BLaER1 (cell line): ENCODE measurements around the gene DMBT1.

Source experiments
- H3K27ac ChIP-seq: shearing (Covaris generic); formaldehyde crosslinking; 2 replicates; pipeline ENCODE4 v1.8.1; 2022
- H3K27me3 ChIP-seq: shearing (Covaris generic); formaldehyde crosslinking; 2 replicates; pipeline ENCODE4 v1.8.1; 2022
- H3K36me3 ChIP-seq: shearing (Covaris generic); formaldehyde crosslinking; 2 replicates; pipeline ENCODE4 v1.8.1; 2022
- H3K4me1 ChIP-seq: shearing (Covaris generic); formaldehyde crosslinking; 2 replicates; pipeline ENCODE4 v1.8.1; 2022
- H3K4me2 ChIP-seq: shearing (Covaris generic); formaldehyde crosslinking; 2 replicates; pipeline ENCODE4 v1.8.1; 2022
- H3K4me3 ChIP-seq: shearing (Covaris generic); formaldehyde crosslinking; 2 replicates; pipeline ENCODE4 v1.8.1; 2022
- H3K9ac ChIP-seq: shearing (Covaris generic); formaldehyde crosslinking; 2 replicates; pipeline ENCODE4 v1.8.1; 2022
- H3K9me3 ChIP-seq: shearing (Covaris generic); formaldehyde crosslinking; 2 replicates; pipeline ENCODE4 v1.8.1; 2022
- H4K20me1 ChIP-seq: shearing (Covaris generic); formaldehyde crosslinking; 2 replicates; pipeline ENCODE4 v1.8.1; 2022
- Cebpa-rat ChIP-seq: shearing (Covaris generic); IDR thresholded peaks from 2 replicates; pipeline ENCODE4 v1.8.1; 2022

Gene DMBT1

GRCh38 chr10:122560279-122560804 is at the start of gene DMBT1:
Gene DMBT1 (plus strand): TSS chr10:122560754. CDS start chr10:122560771, 17 bp downstream.
- Histone ChIP-seq H4K20me1 (no peaks in the 10 kb centered on the region), H3K27ac (no peak within 1 kb of the TSS), H3K4me2 (no peak within 1 kb of the TSS), H3K27me3 (no peaks in the 10 kb centered on the region), H3K4me3 (no peak within 1 kb of the TSS), H3K9ac (no peak within 1 kb of the TSS), H3K9me3 (no peaks in the 10 kb centered on the region), H3K4me1 (peaks cover 19% of the 10 kb centered on the region), H3K36me3 (no peaks in the 10 kb centered on the region)
- no peak for TF ChIP-seq Cebpa-rat

DNA sequence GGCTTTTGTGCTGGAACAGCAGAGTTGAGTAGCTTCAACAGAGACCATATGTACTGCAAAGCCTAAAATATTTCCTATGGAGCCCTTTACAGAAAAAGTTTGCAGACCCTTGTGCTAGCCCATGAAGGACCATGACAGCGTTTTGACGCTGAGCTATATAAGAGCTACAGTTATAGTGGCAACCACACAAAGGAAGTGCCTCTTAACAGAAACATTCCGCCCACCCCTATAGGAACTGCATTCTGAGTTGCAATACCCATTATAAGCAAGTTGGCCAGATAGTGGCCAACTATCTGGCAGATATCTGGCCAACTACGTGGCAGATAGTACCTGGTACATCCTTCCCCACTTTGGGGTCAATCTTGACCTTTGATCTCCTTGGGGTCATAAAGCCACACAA is 47.5 kb upstream of the DMBT1 start:
- Histone ChIP-seq H3K4me2 (peak overlapping the region; percentile 39), H3K27me3 (no peaks in the 10 kb centered on the region), H3K27ac (no peak overlapping the region), H3K4me1 (peaks cover 37% of the 10 kb centered on the region), H3K4me3 (no peak overlapping the region), H3K9me3 (no peaks in the 10 kb centered on the region), H4K20me1 (no peaks in the 10 kb centered on the region), H3K9ac (no peak overlapping the region), H3K36me3 (no peaks in the 10 kb centered on the region)
- no peak for TF ChIP-seq Cebpa-rat

GRCh38 chr10:122514045-122514840 is 46.3 kb upstream of the DMBT1 start:
- H3K27ac ChIP-seq, result no peak overlapping the region
- TF ChIP-seq Cebpa-rat, result no peak
- no peaks in the 10 kb centered on the region for H3K27me3 ChIP-seq
- H3K4me2 ChIP-seq, result 0 out of 2 replicates have a peak overlapping the region, but pooled peaks have one; percentile 59
- H3K9ac ChIP-seq, result no peak overlapping the region
- H3K9me3 ChIP-seq, result no peaks in the 10 kb centered on the region
- no peaks in the 10 kb centered on the region for H4K20me1 ChIP-seq
- H3K4me3 ChIP-seq, result no peak overlapping the region
- no peaks in the 10 kb centered on the region for H3K36me3 ChIP-seq
- peaks cover 37% of the 10 kb centered on the region for H3K4me1 ChIP-seq

GRCh38 chr10:122515022-122515424 is 45.5 kb upstream of the DMBT1 start:
- no peak for TF ChIP-seq Cebpa-rat
- Histone ChIP-seq H3K9ac (no peak overlapping the region), H3K27ac (no peak overlapping the region)

GRCh38 chr10:122515588-122516231 is 44.8 kb upstream of the DMBT1 start:
- Histone ChIP-seq H4K20me1 (no peaks in the 10 kb centered on the region), H3K9me3 (no peaks in the 10 kb centered on the region), H3K4me1 (peaks cover 37% of the 10 kb centered on the region), H3K27me3 (no peaks in the 10 kb centered on the region), H3K27ac (no peak overlapping the region), H3K4me2 (peak overlapping the region; percentile 59), H3K9ac (no peak overlapping the region), H3K4me3 (no peak overlapping the region), H3K36me3 (no peaks in the 10 kb centered on the region)
- TF ChIP-seq Cebpa-rat, result no peak

More at GRCh38 chr10:122515022-122515424, 45.5 kb upstream of the DMBT1 start:
- peaks cover 37% of the 10 kb centered on the region for H3K4me1 ChIP-seq
- H3K9me3 ChIP-seq, result no peaks in the 10 kb centered on the region
- H3K36me3 ChIP-seq, result no peaks in the 10 kb centered on the region
- H3K4me3 ChIP-seq, result no peak overlapping the region
- no peaks in the 10 kb centered on the region for H3K27me3 ChIP-seq
- no peaks in the 10 kb centered on the region for H4K20me1 ChIP-seq
- peak overlapping the region; percentile 59 for H3K4me2 ChIP-seq

DNA sequence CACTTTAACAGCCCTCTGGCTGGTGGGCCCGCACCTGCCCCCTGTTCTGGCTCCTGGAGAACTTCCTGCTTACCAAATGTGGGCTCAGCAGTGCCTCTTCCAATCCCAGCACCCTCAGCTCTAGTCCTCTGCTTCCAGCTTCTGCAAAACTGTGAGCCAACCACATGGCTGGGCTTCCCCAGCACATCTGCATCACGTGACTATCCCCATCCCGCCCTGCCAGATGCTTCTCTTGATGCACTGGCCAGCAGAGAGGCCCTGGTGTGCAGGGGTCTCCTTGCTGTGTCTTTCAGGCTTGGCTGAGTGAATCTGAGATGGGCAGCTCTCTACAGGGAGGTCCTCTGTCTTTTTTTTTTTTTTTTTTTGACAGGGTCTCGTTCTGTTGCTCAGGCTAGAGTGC is 43.8 kb upstream of the DMBT1 start:
- H3K9ac ChIP-seq, result no peak overlapping the region

GRCh38 chr10:122519144-122519543 is 41.4 kb upstream of the DMBT1 start:
- Histone ChIP-seq H3K9me3 (peaks cover 7% of the 10 kb centered on the region; the same call in 1 of the 2 replicates), H3K36me3 (no peaks in the 10 kb centered on the region), H3K4me3 (no peak overlapping the region), H4K20me1 (no peaks in the 10 kb centered on the region), H3K4me1 (peaks cover 27% of the 10 kb centered on the region), H3K27me3 (no peaks in the 10 kb centered on the region), H3K4me2 (no peak overlapping the region), H3K9ac (no peak overlapping the region), H3K27ac (no peak overlapping the region)
- TF ChIP-seq Cebpa-rat, result no peak

More for the DNA sequence above, 43.8 kb upstream of the DMBT1 start:
- Histone ChIP-seq H3K9me3 (no peaks in the 10 kb centered on the region), H3K27ac (no peak overlapping the region), H3K4me1 (peaks cover 37% of the 10 kb centered on the region), H3K36me3 (no peaks in the 10 kb centered on the region), H3K4me2 (peak overlapping the region; percentile 59; the same call in 1 of the 2 replicates), H4K20me1 (no peaks in the 10 kb centered on the region), H3K27me3 (no peaks in the 10 kb centered on the region), H3K4me3 (no peak overlapping the region)
- TF ChIP-seq Cebpa-rat, result no peak

GRCh38 chr10:122519873-122520272 is 40.7 kb upstream of the DMBT1 start:
- Histone ChIP-seq H3K36me3 (no peaks in the 10 kb centered on the region), H3K9ac (no peak overlapping the region), H3K27ac (no peak overlapping the region), H4K20me1 (no peaks in the 10 kb centered on the region), H3K9me3 (peaks cover 14% of the 10 kb centered on the region), H3K4me1 (peaks cover 20% of the 10 kb centered on the region), H3K27me3 (no peaks in the 10 kb centered on the region), H3K4me3 (no peak overlapping the region), H3K4me2 (no peak overlapping the region)
- TF ChIP-seq Cebpa-rat, result no peak

DNA sequence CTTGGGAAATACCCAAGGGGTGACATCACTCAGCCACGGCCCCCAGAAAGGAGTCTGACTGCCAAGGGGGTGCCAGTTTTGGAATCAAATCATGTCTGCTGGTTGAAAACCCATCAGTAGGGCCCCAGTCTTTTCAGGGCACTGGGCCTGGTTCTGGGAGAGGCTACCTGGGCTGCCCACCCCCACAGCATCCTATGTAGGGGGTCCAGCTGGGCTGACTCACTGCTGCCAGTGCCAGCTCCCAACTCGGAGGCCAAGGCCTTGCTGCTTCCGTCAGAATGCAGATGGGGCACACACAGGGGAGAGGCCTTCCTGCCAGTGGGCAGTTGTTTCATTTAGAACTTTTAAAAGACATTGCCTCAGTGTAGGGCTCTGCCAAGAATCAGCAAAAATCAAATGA is 39.5 kb upstream of the DMBT1 start:
- Histone ChIP-seq H3K27ac (no peak overlapping the region), H3K4me3 (no peak overlapping the region), H3K36me3 (no peaks in the 10 kb centered on the region), H4K20me1 (no peaks in the 10 kb centered on the region), H3K9me3 (peaks cover 15% of the 10 kb centered on the region), H3K27me3 (no peaks in the 10 kb centered on the region), H3K4me2 (no peak overlapping the region), H3K4me1 (peaks cover 9% of the 10 kb centered on the region), H3K9ac (no peak overlapping the region)
- no peak for TF ChIP-seq Cebpa-rat

DNA sequence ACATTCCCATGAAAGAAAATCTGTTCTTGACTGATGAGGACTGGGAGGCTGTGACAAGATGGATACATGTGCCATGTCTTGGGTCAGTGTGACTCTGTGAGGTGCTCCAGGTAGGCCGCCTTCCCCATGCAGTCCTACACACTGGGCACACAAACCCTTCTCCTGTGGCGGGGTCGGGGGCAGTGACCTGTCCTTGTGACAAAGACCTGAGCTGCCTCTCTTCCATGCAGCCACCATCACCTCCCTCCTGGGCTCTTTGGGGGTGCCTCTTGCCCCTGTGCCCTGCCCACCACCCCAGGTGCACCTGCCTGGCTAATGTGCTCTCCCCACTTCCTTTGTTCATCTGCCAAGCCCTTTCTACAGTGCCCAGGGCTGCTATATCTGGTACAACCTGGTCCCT is 35.7 kb upstream of the DMBT1 start:
- no peak overlapping the region for H3K27ac ChIP-seq

More for the DNA sequence above, 35.7 kb upstream of the DMBT1 start:
- no peaks in the 10 kb centered on the region for H3K4me1 ChIP-seq
- H3K27me3 ChIP-seq, result no peaks in the 10 kb centered on the region
- no peaks in the 10 kb centered on the region for H4K20me1 ChIP-seq
- H3K4me2 ChIP-seq, result no peak overlapping the region
- no peak overlapping the region for H3K4me3 ChIP-seq
- H3K36me3 ChIP-seq, result no peaks in the 10 kb centered on the region
- no peak overlapping the region for H3K9ac ChIP-seq
- no peak for TF ChIP-seq Cebpa-rat
- peaks cover 15% of the 10 kb centered on the region for H3K9me3 ChIP-seq
